Activated CD8-positive, alpha-beta memory T cell treated with anti-CD3 and anti-CD28 coated beads, Interleukin-2, amount 50 U/mL, for 4 hours (primary cell): ENCODE measurements around the gene ST6GALNAC4.
A peak's percentile ranks its signal among the peaks of the same experiment; 100 is the strongest.

Source experiments
- DNase-seq: peaks from one replicate; pipeline ENCODE4 v3.0.0-alpha.2; 2020

The ST6GALNAC4 gene

DNA sequence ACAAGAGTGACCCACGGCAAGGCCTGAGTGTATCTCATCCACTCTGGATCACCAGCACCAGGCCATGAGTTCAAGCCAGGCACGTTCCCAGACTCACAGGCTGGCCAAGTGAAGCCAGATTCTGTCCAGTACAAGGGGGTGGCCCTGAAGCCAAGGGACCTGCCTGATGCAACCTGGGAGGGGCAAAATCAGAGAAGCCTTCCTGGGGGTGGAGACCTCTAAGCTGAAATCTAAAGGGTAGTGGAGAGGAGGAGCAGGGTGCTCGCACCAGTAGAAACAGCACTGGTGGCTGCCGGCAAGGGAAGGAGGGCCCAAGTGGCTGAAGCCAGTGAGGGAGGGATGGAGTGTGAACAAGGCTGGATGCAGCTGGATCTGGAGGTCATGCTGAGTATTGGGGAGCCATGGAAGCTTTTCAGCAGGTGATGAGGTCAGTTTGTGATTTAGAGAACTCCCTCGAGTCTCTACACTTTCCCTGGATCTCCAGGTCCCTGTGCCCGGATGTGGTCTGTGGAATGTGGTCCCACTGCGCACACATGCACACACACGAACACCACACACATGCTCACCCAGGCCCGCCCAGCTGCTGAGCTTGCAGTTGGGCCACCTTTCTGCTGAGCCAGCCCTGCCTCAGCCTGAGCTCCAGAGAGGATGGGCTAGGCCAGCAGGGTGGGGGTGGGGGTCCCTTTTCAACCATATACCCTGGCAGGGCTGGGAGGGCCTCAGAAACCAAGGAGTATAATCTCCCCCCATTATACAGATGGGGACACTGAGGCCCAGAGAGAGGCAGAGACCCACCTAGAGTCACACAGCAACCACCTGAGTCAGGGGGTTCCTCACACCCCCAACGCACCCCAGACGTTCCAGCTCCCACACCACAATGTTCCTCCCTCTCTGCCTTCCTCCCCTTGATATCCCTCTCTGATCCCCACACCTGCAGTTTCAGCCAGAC lies 12.1 kb upstream of the ST6GALNAC4 start:
- no peak for DNase-seq

DNA sequence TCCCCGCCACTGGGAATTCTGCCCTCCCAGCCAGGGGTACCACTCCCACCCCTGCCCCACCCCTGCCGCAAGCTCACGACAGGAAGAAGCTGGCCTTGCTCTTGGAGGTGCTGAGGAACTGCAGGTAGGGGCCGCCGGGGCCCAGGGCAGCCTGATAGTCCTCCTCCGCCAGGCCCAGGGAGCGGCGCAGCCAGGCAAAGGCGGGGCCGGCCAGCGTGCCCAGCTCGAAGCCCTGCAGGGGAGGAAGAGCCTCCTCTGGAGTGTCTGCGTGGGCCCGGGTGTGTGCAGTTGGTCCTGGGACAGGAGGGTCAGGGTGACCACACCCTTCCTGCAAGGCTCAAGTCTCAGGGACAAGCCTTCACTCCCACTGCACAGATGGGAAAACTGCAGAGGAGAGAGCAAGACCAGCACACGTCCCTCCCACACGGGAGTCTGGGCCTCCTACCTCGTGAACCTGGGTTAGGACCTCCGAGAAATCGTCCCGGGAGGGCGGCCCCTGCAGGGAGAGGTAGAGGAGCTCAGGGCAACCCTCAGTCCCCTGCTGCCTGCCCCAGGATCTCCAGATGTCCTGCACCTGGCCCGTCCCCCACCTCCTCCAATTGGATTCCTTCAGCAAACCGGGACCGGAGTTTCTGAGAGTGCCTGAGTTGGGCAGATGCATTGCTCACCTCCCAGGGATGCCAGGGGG lies 11.3 kb upstream of the ST6GALNAC4 start:
- no peak for DNase-seq

DNA sequence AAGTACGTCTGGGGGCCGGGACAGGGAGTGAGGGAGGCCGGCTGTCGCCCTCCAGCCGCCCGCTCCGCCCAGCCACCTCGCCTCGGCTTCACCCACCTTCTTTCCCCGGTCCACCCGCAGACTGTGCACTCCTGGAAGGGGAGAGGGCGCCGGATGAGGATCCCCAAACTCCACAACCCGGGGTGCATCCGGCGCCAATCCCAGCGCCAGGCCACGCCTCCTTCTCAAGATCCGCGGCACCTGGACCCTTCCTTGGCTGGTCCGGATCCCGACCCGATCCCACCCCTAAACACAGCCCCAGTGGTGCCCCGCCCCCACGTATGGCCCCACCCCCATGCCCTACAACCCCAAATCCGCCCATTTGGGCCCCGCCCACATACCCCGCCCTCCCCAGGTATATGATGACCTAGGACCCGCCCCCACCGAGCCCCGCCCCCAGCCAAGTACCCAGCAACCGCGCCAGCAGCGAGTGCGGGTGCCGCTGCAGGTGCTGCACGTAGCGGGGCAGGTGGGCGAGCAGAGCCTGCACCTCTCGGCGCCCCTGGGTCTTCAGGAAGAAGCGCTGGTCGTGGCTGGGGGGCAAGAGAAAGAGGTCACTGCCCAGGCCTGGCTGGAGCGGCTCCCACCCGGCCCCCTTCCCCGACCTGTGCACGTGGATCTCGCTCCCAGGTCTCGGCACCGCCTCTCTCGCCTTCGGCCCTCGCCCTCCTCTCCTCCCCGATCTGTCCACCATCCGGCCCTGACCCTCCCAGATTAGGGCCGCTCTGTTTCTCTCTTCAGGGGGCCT lies 10.6 kb upstream of the ST6GALNAC4 start:
- DNase-seq: peak; percentile 71

- DNase-seq: no peak
These were observed 10.0 kb upstream of the ST6GALNAC4 start for GRCh38 chr9:127926906-127927200.

GRCh38 chr9:127925959-127926905 lies 9.4 kb upstream of the ST6GALNAC4 start:
- DNase-seq: no peak

DNA sequence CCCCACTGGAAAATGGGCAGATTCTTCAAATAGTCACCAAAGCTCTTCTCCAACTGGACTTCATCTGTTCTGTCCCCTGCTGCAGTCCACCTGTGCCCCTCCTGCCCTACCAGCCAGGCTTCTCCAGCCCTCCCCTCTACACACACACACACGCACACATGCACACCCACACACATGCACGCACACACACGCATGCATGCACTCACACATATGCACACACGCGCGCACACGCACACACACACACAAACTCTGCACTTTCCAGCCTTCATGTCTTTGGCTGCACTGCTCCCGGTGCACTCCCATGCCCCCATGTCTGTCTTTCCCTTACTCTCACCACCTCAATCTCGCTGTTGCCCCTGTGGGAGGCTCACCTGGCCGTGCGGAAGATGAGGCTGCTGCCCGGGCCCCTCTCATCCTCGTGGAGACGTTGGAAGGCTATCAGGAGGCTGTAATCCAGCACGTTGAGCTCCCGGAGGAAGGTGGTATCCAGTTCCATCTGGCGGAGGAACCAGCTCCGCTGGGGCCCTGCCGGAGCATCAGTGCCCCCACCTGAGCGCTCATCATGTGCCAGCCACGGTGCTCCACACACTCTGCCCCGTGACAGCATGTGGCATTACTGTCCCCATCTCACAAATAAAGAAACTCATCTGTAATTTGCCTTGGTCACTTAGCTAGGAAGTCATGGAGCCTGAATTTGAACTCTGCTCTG lies 8.0 kb upstream of the ST6GALNAC4 start:
- DNase-seq: no peak

DNA sequence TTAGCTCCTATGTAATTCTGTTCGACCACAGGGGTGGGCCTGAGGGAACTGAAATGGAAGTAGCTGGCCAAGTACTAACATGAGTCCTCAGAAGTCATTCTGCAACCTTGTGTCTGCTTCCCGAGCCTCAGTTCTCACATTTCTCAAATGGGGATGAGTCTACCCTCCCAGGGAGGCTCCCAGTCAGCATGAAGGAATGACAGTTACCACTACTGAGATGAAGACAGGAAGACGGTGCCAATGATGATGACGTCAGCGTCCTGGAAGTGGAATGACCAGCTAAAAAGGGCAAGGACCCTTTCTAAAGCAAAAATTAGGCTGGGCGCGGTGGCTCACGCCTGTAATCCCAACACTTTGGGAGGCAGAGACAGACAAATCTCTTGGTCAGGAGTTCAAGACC lies 6.9 kb upstream of the ST6GALNAC4 start:
- no peak for DNase-seq

GRCh38 chr9:127923046-127923445 lies 6.2 kb upstream of the ST6GALNAC4 start:
- no peak for DNase-seq

DNA sequence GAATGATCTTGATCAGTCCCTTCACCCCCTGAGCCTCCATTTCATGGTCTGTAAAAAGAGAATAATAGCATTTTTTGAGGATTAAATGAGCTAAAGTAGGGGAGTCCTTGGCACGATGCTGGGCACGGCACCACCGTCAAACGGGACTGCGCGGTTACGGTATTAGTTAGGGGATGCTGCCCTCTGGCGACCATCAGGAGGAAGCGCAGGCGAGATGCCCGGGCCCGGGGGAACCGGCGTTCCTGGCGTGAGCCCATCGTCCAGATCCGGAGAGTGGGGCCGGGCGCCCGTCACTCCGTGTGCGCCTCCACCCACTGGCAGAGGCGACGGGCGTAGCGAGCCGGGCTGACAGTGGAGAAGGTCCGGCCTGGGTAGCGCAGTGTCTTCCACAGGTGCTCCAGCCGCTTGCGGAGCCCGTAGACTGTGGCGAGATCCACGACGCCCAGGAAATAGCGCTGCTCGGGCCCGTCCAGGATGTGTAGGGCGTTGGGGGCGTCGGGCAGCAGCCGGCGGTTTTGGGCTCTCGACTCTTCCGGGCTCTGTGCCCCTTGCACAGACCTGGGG lies 4.8 kb upstream of the ST6GALNAC4 start:
- DNase-seq: peak; percentile 79

DNA sequence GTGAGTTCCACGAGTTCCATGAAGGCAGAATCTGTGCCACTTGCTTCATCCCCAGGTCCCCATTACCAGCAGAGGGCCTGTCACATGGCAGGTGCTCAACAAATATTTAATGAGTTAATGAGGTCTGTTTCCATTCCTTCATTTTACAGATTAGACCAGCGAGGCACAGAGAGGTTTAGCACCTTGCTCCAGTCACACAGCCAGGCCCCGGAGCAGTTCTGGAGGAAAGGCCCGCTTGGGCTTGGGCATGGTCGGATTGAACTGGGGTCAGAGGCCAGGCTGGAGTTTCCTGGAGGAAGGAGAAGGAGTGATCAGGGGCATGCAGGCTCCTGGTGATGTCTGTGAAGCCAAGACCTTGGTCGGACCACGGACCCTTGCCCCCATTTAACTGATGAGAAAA lies 4.0 kb upstream of the ST6GALNAC4 start:
- no peak for DNase-seq

GRCh38 chr9:127919253-127919815 lies 2.5 kb upstream of the ST6GALNAC4 start:
- DNase-seq: no peak

DNA sequence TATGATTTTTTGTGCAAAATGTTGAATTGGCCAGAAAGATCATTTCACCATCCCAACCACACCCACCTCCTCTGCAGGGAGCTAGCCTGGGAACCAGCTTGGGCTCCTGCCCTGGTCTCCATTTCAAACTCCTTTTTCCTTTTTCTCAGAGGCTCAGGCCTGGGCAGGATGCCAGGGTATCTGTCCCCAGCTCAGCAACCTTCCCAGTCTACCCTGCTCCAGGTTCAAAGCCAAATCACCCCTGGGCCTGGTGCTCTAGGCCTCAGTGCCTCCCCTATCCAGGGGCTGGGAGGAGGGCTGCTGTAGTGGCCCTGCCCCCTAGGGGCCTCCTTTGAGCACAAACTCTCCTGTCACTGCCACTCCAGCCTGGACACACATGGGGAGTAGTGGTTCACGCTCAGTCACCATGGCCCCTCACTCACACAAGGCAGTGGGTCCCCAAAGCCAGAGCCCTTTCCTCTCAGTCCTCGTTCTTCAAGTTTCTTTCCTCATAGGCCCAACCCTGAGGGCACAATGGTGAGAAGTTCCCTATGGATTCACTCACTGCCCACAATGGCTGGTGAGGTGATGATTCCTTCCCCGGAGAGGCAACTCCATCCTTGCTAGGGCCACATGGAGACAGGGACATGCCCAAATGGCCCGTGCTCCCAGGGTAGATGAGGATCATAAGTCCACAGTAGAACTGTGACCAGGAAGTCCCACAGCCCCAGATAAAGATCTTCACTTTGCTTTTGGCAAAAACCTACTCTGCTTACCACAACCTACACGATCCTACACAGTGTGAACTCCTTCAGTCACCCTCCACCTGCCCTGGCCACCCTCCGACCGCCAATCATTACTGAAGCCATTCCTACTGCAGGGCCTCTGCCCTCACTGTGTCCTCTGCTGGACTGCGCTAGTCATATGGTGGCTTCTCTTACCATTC lies 1.6 kb upstream of the ST6GALNAC4 start:
- no peak for DNase-seq

GRCh38 chr9:127917603-127918002 lies 762 bp upstream of the ST6GALNAC4 start:
- no peak for DNase-seq

- no peak for DNase-seq
These were observed 781 bp downstream of the ST6GALNAC4 start for GRCh38 chr9:127915801-127916719.

DNA sequence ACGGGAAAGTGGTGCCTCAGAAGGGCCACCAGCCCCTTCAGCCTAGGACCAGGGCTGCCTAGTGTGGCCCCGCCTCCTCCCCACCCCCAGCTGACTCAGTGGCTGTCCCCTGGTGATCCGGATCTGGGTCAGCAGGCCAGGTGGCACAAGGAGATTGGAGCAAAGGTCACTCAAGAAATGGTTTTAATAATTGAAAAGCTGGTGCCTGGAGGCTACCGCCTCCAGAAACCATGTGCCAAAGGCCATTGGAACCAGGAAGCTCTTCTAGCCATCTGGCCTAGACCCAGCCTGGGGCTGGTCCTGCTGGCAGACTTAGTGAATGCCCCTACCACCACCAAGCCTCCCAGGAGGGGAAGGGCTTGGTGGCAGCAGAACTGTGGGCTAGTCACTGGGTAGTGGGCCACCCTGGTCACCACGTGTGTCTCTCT lies 1.5 kb downstream of the ST6GALNAC4 start:
- no peak for DNase-seq

DNA sequence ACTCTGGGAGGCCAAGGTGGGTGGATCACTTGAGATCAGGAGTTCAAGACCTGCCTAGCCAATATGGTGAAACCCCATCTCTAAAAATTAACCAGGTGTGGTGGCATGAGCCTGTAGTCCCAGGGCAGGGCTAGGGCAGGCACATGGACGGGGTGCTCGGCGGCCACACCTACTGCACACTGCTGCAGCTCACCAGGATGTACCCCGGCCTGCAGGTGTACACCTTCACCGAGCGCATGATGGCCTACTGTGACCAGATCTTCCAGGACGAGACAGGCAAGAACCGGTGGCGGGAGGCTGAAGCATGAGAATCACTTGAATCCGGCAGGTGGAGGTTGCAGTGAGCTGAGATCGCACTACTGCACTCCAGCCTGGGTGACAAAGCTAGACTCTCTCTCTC lies 3.2 kb downstream of the ST6GALNAC4 start:
- DNase-seq: no peak

- no peak for DNase-seq
These were observed 4.0 kb downstream of the ST6GALNAC4 start for GRCh38 chr9:127912882-127913281.

- DNase-seq: no peak
These were observed 4.5 kb downstream of the ST6GALNAC4 start for GRCh38 chr9:127912296-127912695.
